GM12892 (cell line): ENCODE data around the gene HIGD1A.

ENCODE experiments used
- POLR2A ChIP-seq: IDR thresholded peaks from 2 replicates; pipeline ENCODE4 v1.6.1; 2011; ENCODE audit warnings: low read depth, low read length, control low read depth
- POLR2AphosphoS5 ChIP-seq: IDR thresholded peaks from 2 replicates; pipeline ENCODE4 v1.6.1; 2011; ENCODE audit warnings: low read depth, low read length, control low read depth
- TAF1 ChIP-seq: IDR thresholded peaks from 2 replicates; pipeline ENCODE4 v1.6.1; 2011; ENCODE audit warnings: low read depth, mild to moderate bottlenecking, control low read depth, low read length, borderline replicate concordance

DNA sequence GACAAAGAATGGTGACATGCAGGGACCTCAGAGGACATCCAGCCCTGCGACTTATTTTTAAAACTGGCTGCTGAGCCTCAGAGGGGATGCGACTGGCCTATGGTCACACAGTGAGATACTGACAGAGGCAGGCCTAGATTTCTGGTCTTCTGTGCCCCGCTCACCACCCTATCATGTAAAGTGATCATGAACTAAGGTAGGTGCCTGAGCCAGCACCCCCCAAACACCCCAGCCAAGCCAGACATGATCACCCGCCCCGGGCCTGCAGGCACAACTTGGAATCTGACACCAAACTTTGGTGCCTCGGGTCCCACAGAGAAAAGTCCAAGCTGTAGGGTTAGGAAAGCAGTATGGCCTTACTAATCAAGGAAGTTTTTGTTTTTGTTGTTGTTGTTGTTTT is 67.8 kb downstream of the HIGD1A start:
- TF ChIP-seq POLR2AphosphoS5: no peak
- TF ChIP-seq POLR2A: no peak
- no peak for TF ChIP-seq TAF1
